ENCODE data around the gene CEMP1. TPM values are rescaled to one million over a fixed set of nuclear protein-coding genes. Genes with fewer than 3 reads are reported as not detected.

CEMP1 gene
- total RNA-seq, 6 donors from 2014 or later = 0.91 to 17.0 (median 5.4) TPM

GRCh38 chr16:2501946-2502895 is 29.0 kb downstream of the CEMP1 start:
- H3K27ac ChIP-seq = peak overlapping the region in 2 of 4 donors; percentile 37 to 75
- DNase-seq (peak in 1 of 2 donors; percentile 69), ATAC-seq (ENCODE audit: low FRiP score in 2 of 2) (no peak)
- no peak overlapping the region for H3K4me3 ChIP-seq
- H3K36me3 ChIP-seq = peaks cover 0 to 35% (median 7%) of the 10 kb centered on the region in 4 donors
- TF ChIP-seq, protein P1, sequence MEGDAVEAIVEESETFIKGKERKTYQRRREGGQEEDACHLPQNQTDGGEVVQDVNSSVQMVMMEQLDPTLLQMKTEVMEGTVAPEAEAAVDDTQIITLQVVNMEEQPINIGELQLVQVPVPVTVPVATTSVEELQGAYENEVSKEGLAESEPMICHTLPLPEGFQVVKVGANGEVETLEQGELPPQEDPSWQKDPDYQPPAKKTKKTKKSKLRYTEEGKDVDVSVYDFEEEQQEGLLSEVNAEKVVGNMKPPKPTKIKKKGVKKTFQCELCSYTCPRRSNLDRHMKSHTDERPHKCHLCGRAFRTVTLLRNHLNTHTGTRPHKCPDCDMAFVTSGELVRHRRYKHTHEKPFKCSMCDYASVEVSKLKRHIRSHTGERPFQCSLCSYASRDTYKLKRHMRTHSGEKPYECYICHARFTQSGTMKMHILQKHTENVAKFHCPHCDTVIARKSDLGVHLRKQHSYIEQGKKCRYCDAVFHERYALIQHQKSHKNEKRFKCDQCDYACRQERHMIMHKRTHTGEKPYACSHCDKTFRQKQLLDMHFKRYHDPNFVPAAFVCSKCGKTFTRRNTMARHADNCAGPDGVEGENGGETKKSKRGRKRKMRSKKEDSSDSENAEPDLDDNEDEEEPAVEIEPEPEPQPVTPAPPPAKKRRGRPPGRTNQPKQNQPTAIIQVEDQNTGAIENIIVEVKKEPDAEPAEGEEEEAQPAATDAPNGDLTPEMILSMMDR (IDR thresholded peaks at IDR 0.05) = peak in 1 of 6 experiments; percentile 4
- TF ChIP-seq POLR2AphosphoS5 (IDR thresholded peaks at IDR 0.05) = no peak
- no peaks in the 10 kb centered on the region for H3K9me3 ChIP-seq
- WGBS, 2 donors = 78 to 81% methylated on average over 9 to 13 of the region's 18 CpGs
- H3K27me3 ChIP-seq = no peaks in the 10 kb centered on the region
- H3K4me1 ChIP-seq = peaks cover 30 to 57% (median 49%) of the 10 kb centered on the region in 4 donors

- DNase-seq (peak; percentile 87 to 97), ATAC-seq (ENCODE audit: low FRiP score in 2 of 2) (peak; percentile 91 to 93)
- TF ChIP-seq POLR2A (IDR thresholded peaks at IDR 0.05) = no peak
- no peak for TF ChIP-seq EP300 (IDR thresholded peaks at IDR 0.05)
- TF ChIP-seq, protein P1 (IDR thresholded peaks at IDR 0.05) = peak; percentile 97 to 100 (median 99)
- Histone ChIP-seq H3K4me1 (peaks cover 34 to 66% (median 58%) of the 10 kb centered on the region in 4 donors), H3K27me3 (no peaks in the 10 kb centered on the region), H3K27ac (peak overlapping the region in 1 of 4 donors; percentile 75), H3K4me3 (peak overlapping the region in 3 of 4 donors; percentile 13 to 35 (median 21)), H3K9me3 (no peaks in the 10 kb centered on the region), H3K36me3 (peaks cover 0 to 46% (median 18%) of the 10 kb centered on the region in 4 donors)
- WGBS, 2 donors = 0 to 31% methylated on average over 1 to 14 of the region's 23 CpGs
Measured at GRCh38 chr16:2500918-2501750, 30.1 kb downstream of the CEMP1 start.

DNA sequence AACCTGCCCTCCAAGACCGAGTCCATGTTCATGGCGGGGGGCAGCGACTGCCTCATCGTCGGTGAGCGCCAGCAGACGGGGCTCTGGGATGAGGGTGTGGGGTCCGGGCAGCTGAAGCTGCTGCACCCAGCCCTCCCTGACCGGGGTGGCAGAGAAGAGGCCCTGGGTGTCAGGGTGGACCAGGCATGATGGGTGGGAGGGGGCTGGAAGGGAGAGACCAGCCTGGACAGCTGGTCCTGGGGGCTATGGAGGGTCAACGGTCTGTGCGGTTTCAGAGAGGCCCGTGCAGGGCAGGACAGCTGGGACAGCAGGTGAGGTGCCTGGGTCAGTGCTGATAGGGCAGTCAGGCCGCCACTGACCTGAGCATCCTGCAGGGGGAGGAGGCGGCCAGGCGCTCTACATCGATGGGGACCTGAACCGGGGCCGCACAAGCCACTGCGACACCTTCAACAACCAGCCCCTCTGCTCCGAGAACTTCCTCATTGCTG is 30.7 kb downstream of the CEMP1 start:
- Histone ChIP-seq H3K27ac (peak overlapping the region in 1 of 4 donors; percentile 75), H3K4me1 (peaks cover 34 to 70% (median 58%) of the 10 kb centered on the region in 4 donors), H3K27me3 (no peaks in the 10 kb centered on the region), H3K4me3 (no peak overlapping the region), H3K36me3 (peaks cover 0 to 49% (median 18%) of the 10 kb centered on the region in 4 donors), H3K9me3 (no peaks in the 10 kb centered on the region)
- 88 to 94% methylated on average over 9 to 20 of the region's 20 CpGs for WGBS, 2 donors
- ATAC-seq (ENCODE audit: low FRiP score in 2 of 2) (no peak), DNase-seq (peak in 1 of 2 donors; percentile 69)
- TF ChIP-seq, protein P1 (IDR thresholded peaks at IDR 0.05) = no peak
- TF ChIP-seq POLR2AphosphoS5 (IDR thresholded peaks at IDR 0.05) (no peak), EP300 (IDR thresholded peaks at IDR 0.05) (no peak), POLR2A (IDR thresholded peaks at IDR 0.05) (no peak)

DNA sequence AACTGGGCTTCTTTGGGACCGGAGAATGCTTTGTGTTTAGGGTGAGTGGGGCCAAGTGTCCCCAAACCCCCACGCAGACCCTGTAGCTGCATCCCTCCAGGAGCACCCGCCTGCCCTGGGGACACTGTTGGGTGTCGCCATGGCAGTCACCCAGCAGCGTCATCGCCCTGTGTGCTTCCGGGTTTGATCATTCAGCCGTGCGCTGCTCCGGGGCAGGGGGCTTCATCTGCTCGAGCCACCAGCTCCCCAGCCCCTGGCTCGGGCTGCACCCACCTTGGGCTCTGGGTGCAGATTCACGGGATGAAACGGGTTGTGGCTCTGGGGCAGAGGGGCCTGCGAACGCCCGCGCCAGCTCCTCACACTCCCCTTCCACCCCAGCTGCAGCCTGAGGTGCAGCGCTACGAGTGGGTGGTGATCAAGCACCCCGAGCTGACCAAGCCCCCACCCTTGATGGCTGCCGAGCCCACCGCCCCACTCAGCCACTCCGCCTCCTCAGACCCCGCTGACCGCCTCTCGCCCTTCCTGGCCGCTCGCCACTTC is 31.2 kb downstream of the CEMP1 start:
- Histone ChIP-seq H3K9me3 (no peaks in the 10 kb centered on the region), H3K4me1 (peaks cover 34 to 70% (median 61%) of the 10 kb centered on the region in 4 donors), H3K27ac (peak overlapping the region in 3 of 4 donors; percentile 53 to 75 (median 71)), H3K36me3 (peaks cover 0 to 49% (median 18%) of the 10 kb centered on the region in 4 donors), H3K27me3 (no peaks in the 10 kb centered on the region), H3K4me3 (no peak overlapping the region)
- DNase-seq (no peak), ATAC-seq (ENCODE audit: low FRiP score in 2 of 2) (no peak)
- TF ChIP-seq POLR2AphosphoS5 (IDR thresholded peaks at IDR 0.05) = no peak
- TF ChIP-seq EP300 (IDR thresholded peaks at IDR 0.05) = no peak
- TF ChIP-seq, protein P1 (IDR thresholded peaks at IDR 0.05) = no peak
- no peak for TF ChIP-seq POLR2A (IDR thresholded peaks at IDR 0.05)
- WGBS, 2 donors = 91 to 93% methylated on average over 20 to 28 of the region's 29 CpGs
